ENCODE measurements around the gene GLG1.

Gene GLG1

DNA sequence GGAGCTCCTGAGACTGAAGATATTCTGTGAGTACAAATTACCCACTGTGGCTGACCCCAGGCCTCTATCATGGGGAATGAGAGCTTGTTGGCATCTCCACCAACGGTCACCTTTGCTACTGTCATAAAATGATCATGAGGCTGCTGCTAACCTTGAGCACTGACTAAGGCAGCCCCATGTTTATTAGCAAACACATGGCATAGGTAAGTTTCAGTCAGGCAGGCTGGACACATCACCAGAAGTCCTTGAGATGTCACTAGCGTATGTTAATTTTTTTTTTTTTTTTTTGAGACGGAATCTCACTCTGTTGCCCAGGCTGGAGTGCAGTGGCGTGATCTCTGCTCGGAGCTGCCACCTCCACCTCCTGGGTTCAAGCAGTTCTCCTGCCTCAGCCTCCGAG lies 1.5 kb upstream of the GLG1 start:
- DNase-seq, result no peak
- no peak for ATAC-seq

DNA sequence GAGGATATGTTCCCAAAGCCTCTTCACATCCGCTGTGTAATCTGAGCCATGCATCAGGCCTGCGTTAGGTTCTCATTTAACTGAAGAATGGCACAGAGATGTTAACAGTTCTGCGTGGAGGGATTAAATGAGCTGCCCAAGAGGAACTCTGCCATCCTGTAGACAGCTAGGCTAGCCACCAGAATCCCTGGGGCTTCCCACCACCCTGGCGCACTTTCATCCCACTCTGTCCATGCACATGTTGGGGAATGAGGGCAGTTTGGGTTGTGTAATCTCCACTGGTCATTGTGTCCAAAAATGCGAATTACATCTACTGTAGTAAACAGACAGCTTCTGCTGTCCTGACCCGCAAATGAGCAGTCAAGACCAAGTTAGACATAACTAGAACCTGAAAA lies 1.0 kb upstream of the GLG1 start:
- DNase-seq, result no peak
- no peak for ATAC-seq

DNA sequence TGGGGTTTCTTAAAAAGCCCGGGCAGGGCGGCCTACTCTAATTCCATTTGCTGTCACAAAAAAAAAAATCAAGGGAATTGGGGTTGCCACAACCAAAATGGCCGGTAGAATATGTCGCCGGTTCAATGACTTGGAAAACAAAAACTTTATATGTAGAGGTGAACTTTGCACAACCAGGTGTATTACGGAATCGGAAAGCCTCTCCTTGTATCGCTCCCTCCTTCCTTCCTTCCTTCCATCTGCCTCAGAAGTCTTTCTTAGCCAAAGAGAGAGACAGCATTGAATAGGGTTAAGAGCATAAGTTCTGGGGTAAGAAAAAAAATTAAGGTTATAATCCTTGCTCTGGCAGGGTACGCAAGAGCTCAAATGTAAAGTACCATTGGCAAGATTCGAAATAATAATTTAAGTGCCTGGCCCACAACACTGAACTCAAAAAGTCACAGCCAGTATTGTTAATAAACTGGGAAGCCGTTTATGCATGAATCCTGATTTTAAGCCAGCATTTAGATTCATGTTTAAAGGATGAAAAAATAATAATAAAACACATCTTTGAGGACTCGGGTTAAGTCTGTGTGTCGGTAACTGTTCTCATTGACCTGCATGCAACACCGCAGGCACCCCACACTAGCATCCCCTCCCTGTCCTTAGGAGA lies 522 bp upstream of the GLG1 start:
- no peak for DNase-seq
- ATAC-seq, result no peak

DNA sequence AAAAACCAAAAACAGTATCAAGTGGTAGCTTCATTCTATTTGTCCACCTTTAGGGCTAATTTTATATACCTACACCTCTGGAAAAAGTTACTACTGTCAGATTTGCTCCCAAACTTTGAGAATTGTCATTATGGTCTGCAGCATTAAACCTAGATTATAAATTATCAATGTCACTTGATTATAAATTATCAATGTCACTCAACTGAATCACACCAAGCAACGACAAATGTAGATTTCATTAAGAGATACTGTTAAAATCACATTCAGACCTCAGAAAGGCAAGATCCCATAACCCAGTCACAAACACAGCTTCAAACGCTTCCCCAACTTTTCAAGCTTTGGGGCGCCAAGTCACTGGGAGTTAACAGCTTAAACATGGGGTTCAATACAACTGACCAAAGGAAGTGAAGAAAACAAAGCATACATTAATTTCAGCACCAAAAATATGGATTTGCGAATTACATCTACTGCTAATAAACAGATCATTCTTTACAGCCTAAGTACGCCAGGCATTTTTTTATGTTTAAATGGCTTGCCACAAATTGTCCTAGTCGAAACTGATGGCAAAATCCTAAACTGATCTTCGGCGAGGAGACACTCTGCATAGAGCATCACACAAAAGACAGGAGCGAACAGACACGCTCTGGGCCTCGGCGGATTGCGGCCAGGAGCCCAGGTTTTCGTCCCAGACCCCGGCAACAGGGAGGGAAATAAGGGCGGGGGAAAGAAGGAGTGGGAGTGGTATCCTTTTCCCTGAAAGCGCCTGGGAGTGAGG lies 981 bp downstream of the GLG1 start:
- ATAC-seq (no peak), DNase-seq (no peak)

DNA sequence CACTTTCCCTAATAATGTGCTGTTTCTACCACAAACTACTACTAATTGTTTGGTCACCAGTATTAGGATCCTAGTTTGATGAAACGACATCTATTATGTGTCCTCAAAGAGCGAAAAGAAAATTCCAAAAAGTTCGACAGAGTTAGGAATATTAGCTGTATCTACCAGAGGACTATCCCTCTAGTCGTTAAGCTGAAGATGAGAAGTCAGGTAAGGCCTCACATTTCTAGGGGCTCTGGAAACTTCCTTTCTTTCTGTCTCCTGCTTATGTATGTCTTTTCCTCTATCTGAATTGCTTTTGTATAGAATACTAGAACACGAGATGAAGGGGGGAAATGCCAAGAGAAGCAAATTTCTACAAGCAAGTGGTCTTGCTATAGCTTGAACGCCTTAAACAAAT lies 1.6 kb downstream of the GLG1 start:
- DNase-seq (no peak), ATAC-seq (no peak)

DNA sequence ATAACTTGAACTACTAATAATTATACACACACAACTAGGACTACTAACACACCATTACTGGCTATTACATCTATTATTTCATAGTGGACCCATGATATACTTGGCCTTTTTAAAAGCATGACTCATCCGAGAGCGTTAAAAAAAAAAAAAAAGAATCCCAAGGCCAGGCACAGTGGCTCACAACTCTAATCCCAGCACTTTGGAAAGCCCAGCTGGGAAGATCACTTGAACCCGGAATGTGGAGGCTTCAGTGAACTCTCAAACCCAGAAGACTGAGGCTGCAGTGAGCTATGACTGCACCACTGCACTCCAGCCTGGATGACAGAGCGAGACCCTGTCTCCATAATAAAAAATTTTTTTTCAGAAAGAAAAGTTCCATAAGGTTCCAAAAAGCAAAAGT lies 3.1 kb downstream of the GLG1 start:
- ATAC-seq, result no peak
- DNase-seq, result no peak

DNA sequence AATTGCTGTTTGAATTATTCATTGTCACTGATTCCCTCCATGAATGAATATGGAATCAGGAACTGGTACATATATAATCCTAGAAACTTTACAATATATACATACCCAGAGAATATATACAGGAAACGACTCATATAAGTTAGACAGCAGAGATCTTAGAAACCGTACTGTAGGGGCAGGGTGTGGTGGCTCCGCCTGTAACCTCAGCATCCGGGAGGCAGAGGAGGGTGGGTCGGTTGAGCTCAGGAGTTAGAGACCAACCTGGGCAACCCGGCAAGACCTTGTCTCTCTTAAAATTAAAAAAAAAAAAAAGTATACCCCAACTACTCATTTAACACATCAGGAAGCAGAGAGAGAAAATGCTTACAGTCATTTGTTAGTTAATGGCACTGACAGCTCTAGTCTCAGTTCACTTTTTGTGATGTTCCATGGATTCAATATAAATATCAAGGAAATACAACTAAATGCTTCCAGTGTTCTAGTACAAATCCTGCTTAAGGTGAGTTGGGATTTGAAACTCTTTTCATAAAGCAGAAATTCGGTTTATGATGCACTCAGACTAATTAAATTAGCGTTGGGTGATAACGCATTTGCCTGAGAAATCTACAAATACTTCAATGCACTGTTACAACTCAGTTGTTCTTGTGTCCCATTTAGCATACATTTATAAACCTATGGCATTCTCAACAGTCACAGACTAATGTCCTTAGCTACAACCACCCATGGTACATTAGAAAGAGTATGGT lies 5.6 kb downstream of the GLG1 start:
- ATAC-seq, result peak; percentile 89
- peak; percentile 60 for DNase-seq

DNA sequence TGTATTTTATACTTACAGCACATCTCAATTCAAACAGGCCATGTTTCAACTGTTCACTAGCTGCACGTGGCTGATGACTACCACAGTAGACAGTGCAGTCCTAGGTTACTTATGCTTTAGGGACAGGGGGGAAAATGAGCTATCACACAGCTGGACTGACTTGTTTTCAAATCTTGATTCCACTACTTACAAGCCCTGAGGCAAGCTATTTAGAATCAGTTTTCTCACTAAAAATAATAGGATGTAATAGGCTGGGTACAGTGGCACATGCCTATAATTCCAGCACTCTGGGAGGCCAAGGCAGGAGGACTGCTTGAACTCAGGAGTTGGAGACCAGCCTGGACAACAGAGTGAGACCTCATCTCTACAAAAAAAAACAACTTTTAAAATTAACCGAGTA lies 10.3 kb downstream of the GLG1 start:
- no peak for DNase-seq
- no peak for ATAC-seq

DNA sequence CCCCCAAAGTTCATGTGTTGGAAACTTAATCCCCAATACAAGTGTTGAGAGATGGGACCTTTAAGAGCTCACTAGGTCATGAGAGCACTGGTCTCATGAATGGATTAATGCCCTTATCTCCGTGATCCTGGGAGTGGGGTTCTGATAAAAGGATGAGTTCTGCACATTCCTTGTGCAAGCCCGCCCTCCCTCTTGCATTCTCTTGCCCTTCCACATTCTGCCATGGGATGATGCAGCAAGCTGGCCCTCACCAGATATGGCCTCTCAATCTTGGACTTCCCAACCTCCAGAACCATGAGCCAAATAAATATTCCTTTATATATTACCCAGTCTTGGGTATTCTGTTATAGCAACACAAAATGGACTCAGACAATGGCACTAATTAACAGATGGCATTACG lies 14.1 kb downstream of the GLG1 start:
- ATAC-seq (no peak), DNase-seq (no peak)

DNA sequence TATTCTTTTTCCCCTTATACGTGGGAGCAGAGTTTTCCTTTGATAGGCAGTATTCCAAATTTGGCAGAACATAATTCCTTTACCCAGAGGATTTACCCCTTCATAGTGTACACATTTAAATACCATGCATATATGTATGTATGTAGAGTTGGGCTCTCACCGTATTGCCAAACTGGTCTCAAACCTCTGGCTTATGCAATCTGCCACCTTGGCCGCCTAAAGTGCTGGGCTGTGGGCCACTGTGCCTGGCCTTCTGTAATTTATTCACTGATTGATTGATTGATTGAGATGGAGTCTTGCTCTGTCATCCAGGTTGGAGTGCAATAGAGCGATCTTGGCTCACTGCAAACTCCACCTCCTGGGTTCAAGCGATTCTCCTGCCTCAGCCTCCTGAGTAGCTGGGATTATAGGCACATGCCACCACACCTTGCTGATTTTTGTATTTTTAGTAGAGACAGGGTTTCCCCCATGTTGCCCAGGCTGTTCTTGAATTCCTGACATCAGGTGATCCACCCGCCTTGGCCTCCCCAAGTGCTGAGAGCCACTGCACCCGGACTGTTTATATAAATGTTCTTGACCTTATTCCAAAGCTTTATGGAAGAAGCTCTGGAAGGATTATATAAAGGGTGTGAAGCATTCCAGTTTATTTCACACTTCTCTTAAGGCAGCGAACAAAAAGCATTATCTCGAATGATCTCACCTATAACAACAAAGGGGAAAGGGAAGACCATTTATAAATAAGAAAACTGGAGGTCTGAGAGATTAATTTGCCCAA lies 14.9 kb downstream of the GLG1 start:
- ATAC-seq (no peak), DNase-seq (no peak)

DNA sequence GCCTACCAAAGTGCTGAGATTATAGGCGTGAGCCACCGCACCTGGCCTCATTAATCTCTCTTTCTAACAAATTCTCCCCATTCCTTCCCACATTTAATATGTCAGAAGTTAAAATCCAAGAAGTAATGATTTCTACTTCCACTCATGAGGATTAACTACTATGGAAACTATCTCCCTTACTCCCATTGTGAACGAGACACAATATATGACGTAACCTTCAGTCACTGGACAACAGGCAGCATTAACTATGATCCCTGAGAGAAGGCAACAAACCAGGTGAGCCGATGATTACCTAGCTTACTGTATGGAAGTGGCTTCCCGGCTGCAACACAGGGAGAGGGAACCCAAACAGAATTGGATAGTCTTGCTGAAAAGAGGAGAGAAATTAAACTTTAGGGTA lies 20.0 kb downstream of the GLG1 start:
- ATAC-seq (no peak), DNase-seq (no peak)

DNA sequence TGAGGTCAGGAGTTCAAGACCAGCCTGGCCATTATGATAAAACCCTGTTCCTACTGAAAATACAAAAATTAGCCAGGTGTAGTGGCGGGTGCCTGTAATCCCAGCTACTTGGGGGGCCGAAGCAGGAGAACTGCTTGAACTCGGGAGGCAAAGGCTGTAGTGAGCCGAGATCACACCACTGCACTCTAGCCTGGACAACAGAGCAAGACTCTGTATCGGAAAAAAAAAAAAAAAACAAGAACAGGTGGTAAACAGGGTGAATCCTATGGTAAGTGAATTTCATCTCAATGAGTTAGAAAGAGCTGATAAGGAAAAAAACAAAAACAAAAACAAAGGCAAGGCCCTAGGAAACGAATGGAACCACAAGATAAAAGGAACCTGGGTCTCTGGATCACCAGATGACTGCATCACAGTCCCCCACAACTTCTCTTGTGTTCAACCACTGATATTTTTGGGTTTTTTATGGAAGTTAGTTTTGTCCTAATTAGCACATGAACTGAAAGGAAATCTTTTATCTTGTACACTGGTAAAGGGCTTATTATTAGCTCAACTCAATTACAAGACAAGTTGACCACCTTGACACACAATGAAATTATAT lies 21.0 kb downstream of the GLG1 start:
- no peak for ATAC-seq
- no peak for DNase-seq

DNA sequence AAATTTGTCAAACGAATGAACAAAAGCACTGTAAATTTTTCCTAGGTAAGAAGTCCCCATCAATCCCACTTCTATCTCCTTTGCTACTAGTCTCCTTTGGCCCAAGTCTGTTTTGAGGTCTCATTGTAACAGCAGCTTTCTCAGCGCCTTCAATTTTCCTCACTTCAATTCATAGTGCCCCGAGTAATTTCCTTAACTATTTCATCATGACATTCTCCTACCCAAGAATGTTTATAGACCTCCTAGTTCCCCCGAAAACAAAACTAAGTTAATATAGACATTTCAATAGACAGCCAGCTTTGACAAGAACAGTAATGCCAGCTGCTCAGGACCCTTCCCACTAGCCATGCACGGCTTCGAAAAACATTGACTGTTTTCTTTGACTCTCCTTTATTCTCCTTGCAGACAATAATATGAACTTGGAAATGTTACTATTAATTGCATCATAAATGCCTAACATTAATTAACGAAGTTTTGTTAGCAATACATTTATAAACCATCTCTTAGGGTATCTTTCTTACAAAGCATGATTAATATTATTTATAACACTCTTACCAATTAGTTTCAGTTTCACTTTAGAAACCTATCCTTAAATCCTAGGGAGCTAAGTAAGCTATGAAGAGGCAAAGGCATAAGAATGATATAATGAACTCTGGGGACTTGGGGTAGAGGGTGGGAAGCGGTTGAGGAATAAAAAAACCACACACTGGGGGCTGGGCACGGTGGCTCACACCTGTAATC lies 22.8 kb downstream of the GLG1 start:
- DNase-seq (no peak), ATAC-seq (no peak)

DNA sequence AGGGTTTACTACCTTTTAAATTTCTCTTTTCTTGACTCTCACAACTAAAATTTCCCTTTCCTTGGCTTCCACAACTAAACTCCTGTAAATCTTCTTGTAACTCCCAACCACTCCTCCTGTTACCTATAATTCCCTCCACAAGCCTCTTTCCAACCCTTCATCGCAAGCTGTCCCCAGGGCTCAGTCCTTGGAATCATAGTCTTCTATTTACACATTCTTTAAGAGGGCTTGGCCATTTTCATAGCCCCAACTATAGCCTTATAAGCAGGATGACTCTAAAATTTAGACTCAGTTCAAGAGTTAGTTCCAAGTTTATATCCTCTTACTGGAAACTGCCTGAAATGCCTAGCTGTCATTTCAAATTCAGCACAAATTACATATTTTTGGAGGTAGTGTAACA lies 23.9 kb downstream of the GLG1 start:
- DNase-seq (no peak), ATAC-seq (no peak)

DNA sequence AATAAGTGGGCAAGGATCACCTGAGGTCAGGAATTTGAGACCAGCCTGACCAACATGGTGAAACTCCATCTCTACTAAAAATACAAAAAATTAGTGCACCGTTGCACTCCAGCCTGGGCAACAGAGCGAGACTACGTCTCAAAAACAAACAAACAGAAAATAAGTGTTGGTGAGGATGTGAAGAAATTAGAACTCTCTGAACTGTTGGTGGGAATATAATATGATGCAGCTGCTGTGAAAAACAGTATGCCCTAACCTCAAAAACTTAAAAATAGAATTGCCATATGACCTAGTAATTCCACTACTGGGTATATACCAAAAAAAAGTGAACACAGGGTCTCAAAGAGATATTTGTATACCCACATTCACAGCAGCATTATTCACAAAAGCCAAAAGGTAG lies 26.1 kb downstream of the GLG1 start:
- peak; percentile 50 for ATAC-seq
- DNase-seq, result no peak

DNA sequence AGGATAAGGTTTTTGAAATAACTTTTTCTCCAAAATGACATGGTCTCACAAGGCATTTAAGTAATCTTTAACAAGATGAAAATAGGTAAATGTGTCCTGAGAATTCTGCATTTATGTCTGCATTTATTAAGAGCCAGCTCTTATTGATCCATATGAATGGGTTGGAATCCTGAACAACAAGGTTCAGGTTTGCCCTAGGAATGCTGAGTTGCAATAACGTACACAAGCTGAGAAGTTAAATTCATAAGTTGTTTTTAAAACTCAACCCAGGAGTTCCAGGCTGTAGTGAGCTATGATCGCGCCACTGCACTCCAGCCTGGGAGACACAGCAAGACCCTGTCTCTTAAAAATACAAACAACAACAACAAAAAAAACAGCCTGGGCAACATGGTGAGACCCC lies 28.1 kb downstream of the GLG1 start:
- ATAC-seq, result no peak

DNA sequence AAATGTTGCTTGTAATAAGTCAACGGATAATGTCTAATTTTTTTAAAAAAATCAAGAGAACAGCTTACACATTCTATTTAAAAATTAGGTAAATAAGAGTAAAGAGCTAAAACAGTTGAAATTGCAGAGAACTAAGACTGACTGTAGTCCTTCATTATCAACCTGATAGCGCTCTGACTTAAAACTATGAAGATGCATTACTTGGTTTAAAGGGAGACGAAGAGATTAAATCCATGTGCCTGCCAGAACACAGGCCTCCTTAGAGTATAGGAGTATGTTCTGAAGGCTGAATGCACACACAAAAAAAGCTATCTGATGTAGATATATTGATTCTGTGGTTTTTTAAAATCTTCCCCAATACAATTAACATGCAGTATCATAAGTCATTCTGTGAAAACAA lies 28.5 kb downstream of the GLG1 start:
- DNase-seq (no peak), ATAC-seq (no peak)

More for the DNA sequence above, 28.1 kb downstream of the GLG1 start:
- no peak for DNase-seq

DNA sequence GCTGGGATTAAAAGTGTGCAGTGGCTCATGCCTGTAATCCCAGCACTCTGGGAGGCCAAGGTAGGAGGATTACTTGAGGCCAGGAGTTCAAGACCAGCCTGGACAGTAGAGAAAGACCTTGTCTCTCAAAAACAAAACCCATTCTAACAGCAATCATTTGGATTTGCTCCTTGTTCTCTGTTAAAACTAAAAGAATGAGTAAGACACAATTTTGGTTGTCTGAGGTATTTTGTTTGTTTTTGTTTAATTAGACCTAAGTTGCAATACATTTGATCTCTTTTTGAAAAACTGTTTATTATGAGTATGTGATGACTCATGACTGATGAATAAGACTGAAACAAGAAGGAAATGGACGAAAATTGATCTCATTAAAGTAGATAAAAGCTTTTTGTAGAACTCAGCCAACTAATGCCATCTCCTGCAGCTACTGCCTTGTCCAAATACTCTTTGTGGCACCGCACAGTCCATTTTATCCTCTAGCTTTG lies 29.0 kb downstream of the GLG1 start:
- DNase-seq, result no peak

DNA sequence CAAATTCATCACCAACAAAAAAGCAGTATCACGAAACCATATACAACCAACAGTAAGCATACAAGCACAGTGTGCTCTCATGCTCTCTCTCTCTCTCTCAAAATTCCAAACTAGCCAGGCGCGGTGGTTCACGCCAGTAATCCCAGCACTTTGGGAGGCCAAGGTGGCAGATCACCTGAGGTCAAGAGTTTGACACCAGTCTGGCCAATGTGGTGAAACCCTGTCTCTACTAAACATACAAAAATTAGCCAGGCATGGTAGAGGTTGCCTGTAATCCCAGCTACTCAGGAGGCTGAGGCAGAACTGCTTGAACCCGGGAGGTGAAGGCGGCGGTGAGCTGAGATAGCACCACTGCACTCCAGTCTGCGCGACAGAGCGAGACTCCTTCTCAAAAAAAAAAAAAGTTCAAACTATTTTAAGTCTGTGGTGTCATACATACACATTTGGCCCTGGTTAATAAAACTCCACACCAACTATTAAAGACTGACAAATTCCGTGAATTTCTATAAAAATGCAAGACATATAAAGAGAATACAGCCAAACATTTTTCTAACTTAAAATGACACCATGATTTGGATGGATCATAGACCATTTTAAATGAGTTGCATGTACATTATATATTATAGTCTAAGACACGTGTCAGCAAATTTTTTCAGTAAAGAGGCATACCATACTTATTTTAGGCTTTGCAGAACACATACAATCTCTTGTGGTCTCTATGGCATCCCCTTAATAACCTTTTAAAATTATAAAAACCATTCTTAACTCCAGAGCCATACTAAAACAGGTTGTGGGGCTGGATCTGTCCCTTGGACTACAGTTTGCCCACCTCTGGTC lies 30.9 kb downstream of the GLG1 start:
- DNase-seq, result no peak
- no peak for ATAC-seq

More for the DNA sequence above, 29.0 kb downstream of the GLG1 start:
- peak; percentile 64 for ATAC-seq

DNA sequence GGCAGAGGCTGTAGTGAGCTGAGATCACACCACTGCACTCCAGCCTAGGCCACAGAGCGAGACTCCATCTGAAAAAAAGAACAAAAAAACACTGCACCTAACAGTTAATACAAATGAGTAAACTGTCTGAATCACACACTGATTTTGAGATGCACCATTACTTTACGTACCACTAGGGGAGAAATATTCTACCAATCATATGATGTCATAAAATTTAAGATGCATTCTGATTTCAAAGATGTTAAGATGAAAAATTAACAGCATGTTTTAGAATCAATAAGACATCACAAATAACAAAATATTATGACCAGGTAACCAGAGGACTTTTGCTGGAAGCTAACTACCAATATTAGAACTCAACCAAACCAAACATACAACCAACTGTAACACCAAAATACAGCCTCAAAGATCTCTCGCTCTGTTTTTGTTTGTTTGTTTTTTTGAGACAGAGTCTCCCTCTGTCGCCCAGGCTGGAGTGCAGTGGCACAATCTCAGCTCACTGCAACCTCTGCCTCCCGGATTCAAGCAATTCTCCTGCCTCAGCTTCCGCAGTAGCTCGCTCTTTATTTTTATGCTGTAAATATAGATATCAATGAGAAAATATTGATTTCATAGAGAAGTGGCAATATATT lies 31.6 kb downstream of the GLG1 start:
- ATAC-seq (no peak), DNase-seq (no peak)

Measured in stimulated activated naive CD8-positive, alpha-beta T cell treated with anti-CD3 and anti-CD28 coated beads, Interleukin-15, Interleukin-2, amounts not matched to agents 100 U/mL and 50 U/mL, for 24 hours (primary cell).